K562 (cell line): ENCODE results near the gene AKR1D1. TPM values are rescaled to one million over a fixed set of nuclear protein-coding genes. Genes with fewer than 3 reads are reported as not detected.

Source experiments
- ATAC-seq: fragments of 200-7000 bp; cut with Tn5 transposase; 3 replicates; pipeline ENCODE4 v1.9.1; 2020; ENCODE audit warnings: moderate library complexity
- BruUV-seq: library from RNA; stranded (reverse); fragments of 400-500 nt; replicated peaks from 2 replicates; lab custom pipeline; 2021; lab: Mats Ljungman, UMichigan
- CTCF ChIA-PET: fragments of 300-600 bp; formaldehyde crosslinking; extraction: SDS; loops from one replicate; lab custom pipeline; 2021; ENCODE audit warnings: low intra/inter-chr PET ratio; lab: Yijun Ruan, JAX
- POLR2A ChIA-PET: fragments of 300-600, 350-650 bp; sonication (Branson Sonifier 250); formaldehyde crosslinking; extraction: SDS; loops from one replicate; lab custom pipeline; 2021; ENCODE audit warnings: antibody characterized with exemption, inconsistent platforms; lab: Yijun Ruan, JAX
- DNase-seq, 4 experiments: peaks; one replicate each; pipeline versions ENCODE4 v3.0.0 to v3.0.0-alpha.2; 2011 to 2018; ENCODE audit warnings: low spot score in 3 of 4, mixed read lengths in 3 of 4; ENCODE audit errors: extremely low read depth in 1 of 4
- FAIRE-seq: peaks from 2 replicates; lab custom pipeline; 2011; peaks lifted over from hg19 to GRCh38; lab: Jason Lieb, UNC
- H2AFZ ChIP-seq: 2 replicates; pipeline ENCODE4 v1.6.0; 2011; ENCODE audit warnings: low read depth, low read length, control low read depth, inconsistent platforms
- H3K27ac ChIP-seq: fragments of 200-600 bp; 3 replicates; pipeline ENCODE4 v1.8.0; 2011; ENCODE audit warnings: low read depth, mild to moderate bottlenecking, control low read depth, inconsistent platforms, low read length, moderate library complexity, mixed read lengths; ENCODE audit errors: extremely low read depth
- H3K27me3 ChIP-seq, 2 experiments: fragments of 300-600 bp in 1 of 2; 2 replicates in 1 of 2; 3 replicates in 1 of 2; pipeline versions ENCODE4 v1.6.0 to v1.8.0; 2011; ENCODE audit warnings: inconsistent platforms in 2 of 2, low read length in 2 of 2, mild to moderate bottlenecking in 1 of 2, mixed read lengths in 1 of 2, moderate library complexity in 1 of 2; ENCODE audit not compliant: control insufficient read depth in 2 of 2, insufficient read depth in 2 of 2
- H3K36me3 ChIP-seq: fragments of 300-600 bp; 3 replicates; pipeline ENCODE4 v1.8.0; 2011; ENCODE audit warnings: mild to moderate bottlenecking, low read length, inconsistent platforms; ENCODE audit not compliant: control insufficient read depth, insufficient read depth
- H3K4me1 ChIP-seq, 2 experiments: fragments of 200-600 bp in 1 of 2; replicated peaks in 1 of 2; 2 replicates in 1 of 2; 3 replicates in 1 of 2; pipeline versions ENCODE4 v1.5.1 to v1.8.0; 2011; ENCODE audit warnings: inconsistent platforms in 2 of 2, low read length in 2 of 2, mild to moderate bottlenecking in 1 of 2, mixed read lengths in 1 of 2, moderate library complexity in 1 of 2; ENCODE audit not compliant: control insufficient read depth in 2 of 2, insufficient read depth in 2 of 2
- H3K4me2 ChIP-seq: 2 replicates; pipeline ENCODE4 v1.6.1; 2011; ENCODE audit warnings: low read length, control low read depth, inconsistent platforms, mixed read lengths; ENCODE audit not compliant: insufficient read depth
- H3K4me3 ChIP-seq: fragments of 200-600 bp; sonication (generic), shearing (Covaris generic); 2 replicates; pipeline ENCODE4 v1.5.1; 2016; ENCODE audit warnings: control low read depth, inconsistent platforms
- H3K79me2 ChIP-seq: fragments of 200-600 bp; 3 replicates; pipeline ENCODE4 v1.8.0; 2011; ENCODE audit warnings: low read length, inconsistent platforms; ENCODE audit not compliant: control insufficient read depth, insufficient read depth
- H3K9ac ChIP-seq, 2 experiments: 2 replicates each; pipeline versions ENCODE4 v1.6.0 to v1.6.1; 2011; ENCODE audit warnings: low read depth in 2 of 2, low read length in 2 of 2, control low read depth in 1 of 2, inconsistent platforms in 1 of 2, mild to moderate bottlenecking in 1 of 2, mixed read lengths in 1 of 2; ENCODE audit not compliant: insufficient read depth in 1 of 2
- H3K9me1 ChIP-seq: one replicate; pipeline ENCODE4 v1.6.0; 2011; ENCODE audit warnings: inconsistent platforms, mild to moderate bottlenecking, low read length, moderate library complexity; ENCODE audit not compliant: control insufficient read depth, insufficient read depth
- H3K9me3 ChIP-seq: replicated peaks from 2 replicates; pipeline ENCODE4 v1.5.1; 2011; ENCODE audit warnings: low read depth, low read length, inconsistent platforms; ENCODE audit not compliant: control insufficient read depth, insufficient read depth
- H4K20me1 ChIP-seq: replicated peaks from 2 replicates; pipeline ENCODE4 v1.6.1; 2011; ENCODE audit warnings: low read length, inconsistent platforms, mixed read lengths; ENCODE audit not compliant: control insufficient read depth, insufficient read depth
- HDAC3 ChIP-seq: fragments of 450-650 bp; IDR thresholded peaks from 2 replicates; pipeline ENCODE4 v1.6.1; 2018; ENCODE audit warnings: borderline replicate concordance, mild to moderate bottlenecking, moderate library complexity; ENCODE audit not compliant: partially characterized antibody
- JUND ChIP-seq, 2 experiments: IDR thresholded peaks; 2 replicates in 1 of 2; 3 replicates in 1 of 2; pipeline ENCODE4 v1.6.1; 2011; ENCODE audit warnings: borderline replicate concordance in 2 of 2, low read depth in 2 of 2, low read length in 2 of 2, improper control_type of control experiment in 1 of 2, missing biosample characterization in 1 of 2, missing genetic modification characterization in 1 of 2, missing genetic modification reagents in 1 of 2
- ZNF354B ChIP-seq: fragments of 250-450 bp; sonication (Bioruptor Pico); IDR thresholded peaks from 2 replicates; pipeline ENCODE4 v1.4.0; 2020
- ZNF507 ChIP-seq: conservative IDR thresholded peaks from 2 replicates; pipeline ENCODE4 v1.6.1; 2017; ENCODE audit warnings: missing genetic modification characterization, missing compliant biosample characterization
- WGBS: fragments of 100-300 bp; shearing (Covaris generic); methylation state at CpG from one replicate; pipeline ENCODE4 v1.1.6; 2016; ENCODE audit warnings: low coverage, mixed read lengths; ENCODE audit not compliant: insufficient coverage; ENCODE audit errors: missing lambda C conversion rate; 5-methylcytosine and 5-hydroxymethylcytosine counted together
- in situ Hi-C: fragments of 300-500 bp; cut with MboI; formaldehyde crosslinking; loops from 4 replicates; pipeline ENCODE4 v1.15.0; 2018; ENCODE audit warnings: inconsistent platforms, mixed read lengths
- intact Hi-C: fragments of 100-400 bp; cut with micrococcal nuclease; formaldehyde crosslinking; loops from 2 replicates; pipeline ENCODE4 v1.14.2; 2022
- polyA plus RNA-seq, 8 experiments: library from polyadenylated mRNA; depleted of rRNA in 4 of 8; stranded (reverse) in 5 of 8; unstranded in 3 of 8; fragments of >200 nt; fragmentation: Nextera tagmentation in 2 of 8; fragmentation: Illumina TruSeq in 1 of 8; extraction: Ambion mirVana in 2 of 8; extraction: Trizol in 1 of 8; gene quantifications; 2 replicates each; pipeline versions ENCODE4 v1.2.1 to v1.2.3, GENCODE V29; 2011 to 2014; ENCODE audit warnings: inconsistent platforms in 1 of 8, missing spikeins in 1 of 8
- total RNA-seq, 7 experiments: library from RNA; depleted of rRNA in 6 of 7; stranded (reverse); fragments of >200 nt in 6 of 7; fragmentation: Illumina TruSeq in 2 of 7; extraction: Trizol in 2 of 7; gene quantifications; 2 replicates each; pipeline versions ENCODE4 v1.2.1 to v1.2.3, GENCODE V29; 2011 to 2021; ENCODE audit warnings: low replicate concordance in 1 of 7
- TF ChIP-seq, protein P1 (sequence below): fragments of 250-450 bp; sonication (Bioruptor Pico); IDR thresholded peaks from 2 replicates; pipeline ENCODE4 v1.4.0; 2020
- TF ChIP-seq, protein P2 (sequence below): fragments of 450-650 bp; IDR thresholded peaks from 2 replicates; pipeline ENCODE4 v1.6.1; 2017; ENCODE audit warnings: antibody characterized with exemption, mild to moderate bottlenecking

AKR1D1 gene
- total and polyA plus RNA-seq, 9 of the 15 experiments (the other 6 are each of a cell fraction or from before 2014, with no cell fraction given) = not detected

DNA sequence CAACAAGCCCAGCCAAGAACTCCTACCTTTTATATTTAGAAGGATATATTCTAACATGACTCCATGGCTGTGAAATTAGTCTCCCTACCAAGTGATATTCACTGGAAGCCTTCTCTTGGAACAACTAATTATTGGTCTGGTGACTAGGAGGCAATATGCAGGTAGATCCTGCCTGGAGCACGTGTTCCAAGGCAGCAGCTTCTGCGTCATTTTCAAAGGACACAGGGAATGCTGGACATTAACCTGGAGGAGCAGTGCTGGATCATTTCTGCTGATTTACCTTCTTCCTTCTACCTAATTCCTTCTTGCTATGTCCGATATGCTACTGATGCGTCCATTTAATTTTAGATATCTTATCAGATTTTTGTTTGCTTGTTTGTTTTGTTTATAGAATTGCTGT, 5.6 kb downstream of the AKR1D1 start:
- intact Hi-C loops (no loop called here), in situ Hi-C loops (no loop called here)
- ChIA-PET CTCF (no interaction called here), POLR2A (no interaction called here)
- FAIRE-seq = no peak
- H3K79me2 ChIP-seq = no peaks in the 10 kb centered on the region
- H3K27ac ChIP-seq = no peak overlapping the region
- H3K4me2 ChIP-seq = no peak overlapping the region
- H3K27me3 ChIP-seq = peaks cover 0 to 7% of the 10 kb centered on the region in 2 experiments; a peak in 1 of 5 replicates
- no peak for ATAC-seq
- no peak for DNase-seq
- no peak overlapping the region for H3K4me3 ChIP-seq
- no peaks in the 10 kb centered on the region for H4K20me1 ChIP-seq
- no peak overlapping the region for H2AFZ ChIP-seq
- under 1% methylated on average over 4 of the region's 4 CpGs for WGBS
- no peaks in the 10 kb centered on the region for H3K9me1 ChIP-seq
- H3K36me3 ChIP-seq = no peaks in the 10 kb centered on the region
- no peaks in the 10 kb centered on the region for H3K9me3 ChIP-seq
- no peaks in the 10 kb centered on the region for H3K4me1 ChIP-seq
- no peak overlapping the region for H3K9ac ChIP-seq
- BruUV-seq = no TSS peak
- TF ChIP-seq ZNF507 (no peak), ZNF354B (CRISPR knock-in tag) (no peak), JUND (IDR thresholded peaks at IDR 0.05; ENCODE audit: borderline replicate concordance, low read depth, low read length) (no peak), JUND (tag; IDR thresholded peaks at IDR 0.05; ENCODE audit: borderline replicate concordance, low read depth, low read length) (no peak), HDAC3 (no peak)
- TF ChIP-seq, protein P1, sequence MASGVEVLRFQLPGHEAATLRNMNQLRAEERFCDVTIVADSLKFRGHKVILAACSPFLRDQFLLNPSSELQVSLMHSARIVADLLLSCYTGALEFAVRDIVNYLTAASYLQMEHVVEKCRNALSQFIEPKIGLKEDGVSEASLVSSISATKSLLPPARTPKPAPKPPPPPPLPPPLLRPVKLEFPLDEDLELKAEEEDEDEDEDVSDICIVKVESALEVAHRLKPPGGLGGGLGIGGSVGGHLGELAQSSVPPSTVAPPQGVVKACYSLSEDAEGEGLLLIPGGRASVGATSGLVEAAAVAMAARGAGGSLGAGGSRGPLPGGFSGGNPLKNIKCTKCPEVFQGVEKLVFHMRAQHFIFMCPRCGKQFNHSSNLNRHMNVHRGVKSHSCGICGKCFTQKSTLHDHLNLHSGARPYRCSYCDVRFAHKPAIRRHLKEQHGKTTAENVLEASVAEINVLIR (CRISPR knock-in tag) = no peak
- TF ChIP-seq, protein P2, sequence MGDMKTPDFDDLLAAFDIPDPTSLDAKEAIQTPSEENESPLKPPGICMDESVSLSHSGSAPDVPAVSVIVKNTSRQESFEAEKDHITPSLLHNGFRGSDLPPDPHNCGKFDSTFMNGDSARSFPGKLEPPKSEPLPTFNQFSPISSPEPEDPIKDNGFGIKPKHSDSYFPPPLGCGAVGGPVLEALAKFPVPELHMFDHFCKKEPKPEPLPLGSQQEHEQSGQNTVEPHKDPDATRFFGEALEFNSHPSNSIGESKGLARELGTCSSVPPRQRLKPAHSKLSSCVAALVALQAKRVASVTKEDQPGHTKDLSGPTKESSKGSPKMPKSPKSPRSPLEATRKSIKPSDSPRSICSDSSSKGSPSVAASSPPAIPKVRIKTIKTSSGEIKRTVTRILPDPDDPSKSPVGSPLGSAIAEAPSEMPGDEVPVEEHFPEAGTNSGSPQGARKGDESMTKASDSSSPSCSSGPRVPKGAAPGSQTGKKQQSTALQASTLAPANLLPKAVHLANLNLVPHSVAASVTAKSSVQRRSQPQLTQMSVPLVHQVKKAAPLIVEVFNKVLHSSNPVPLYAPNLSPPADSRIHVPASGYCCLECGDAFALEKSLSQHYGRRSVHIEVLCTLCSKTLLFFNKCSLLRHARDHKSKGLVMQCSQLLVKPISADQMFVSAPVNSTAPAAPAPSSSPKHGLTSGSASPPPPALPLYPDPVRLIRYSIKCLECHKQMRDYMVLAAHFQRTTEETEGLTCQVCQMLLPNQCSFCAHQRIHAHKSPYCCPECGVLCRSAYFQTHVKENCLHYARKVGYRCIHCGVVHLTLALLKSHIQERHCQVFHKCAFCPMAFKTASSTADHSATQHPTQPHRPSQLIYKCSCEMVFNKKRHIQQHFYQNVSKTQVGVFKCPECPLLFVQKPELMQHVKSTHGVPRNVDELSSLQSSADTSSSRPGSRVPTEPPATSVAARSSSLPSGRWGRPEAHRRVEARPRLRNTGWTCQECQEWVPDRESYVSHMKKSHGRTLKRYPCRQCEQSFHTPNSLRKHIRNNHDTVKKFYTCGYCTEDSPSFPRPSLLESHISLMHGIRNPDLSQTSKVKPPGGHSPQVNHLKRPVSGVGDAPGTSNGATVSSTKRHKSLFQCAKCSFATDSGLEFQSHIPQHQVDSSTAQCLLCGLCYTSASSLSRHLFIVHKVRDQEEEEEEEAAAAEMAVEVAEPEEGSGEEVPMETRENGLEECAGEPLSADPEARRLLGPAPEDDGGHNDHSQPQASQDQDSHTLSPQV = no peak
